LHCN-M2 (cell line): ENCODE results near the gene DNAJC25. TPM values are rescaled to one million over a fixed set of nuclear protein-coding genes. Genes with fewer than 3 reads are reported as not detected.
A peak's percentile ranks its signal among the peaks of the same experiment; 100 is the strongest.
"Not testable (repeated sequence)": the region's sequence is repeated elsewhere in the genome, so short reads cannot be mapped to it uniquely, and the experiment has no call there.

Experiments
- DNase-seq: peaks from one replicate; pipeline ENCODE4 v3.0.0-alpha.2; 2012; ENCODE audit warnings: low read depth
- polyA plus RNA-seq: library from polyadenylated mRNA; unstranded; fragments of >200 nt; gene quantifications from one replicate; pipeline ENCODE4 v1.2.1, GENCODE V29; 2012; ENCODE audit warnings: missing spikeins
- total RNA-seq: library from RNA; depleted of rRNA; stranded (reverse); fragments of >200 nt; gene quantifications from 2 replicates; pipeline ENCODE4 v1.2.3, GENCODE V29; 2014; rRNA removed

Gene DNAJC25
- total RNA-seq = 9.0 and 12.9 TPM in 2 replicates
- polyA plus RNA-seq = 4.2 TPM

- DNase-seq = peak; percentile 98
These were observed at the start of gene DNAJC25 for GRCh38 chr9:111631214-111631971. DNAJC25 (plus strand) TSS chr9:111631334; CDS start chr9:111631408, 74 bp downstream.

- peak; percentile 76 for DNase-seq
These were observed 48.2 kb upstream of the DNAJC25 start for GRCh38 chr9:111582888-111583287.

GRCh38 chr9:111586378-111586777 lies 44.8 kb upstream of the DNAJC25 start:
- no peak for DNase-seq

GRCh38 chr9:111588846-111589245 lies 42.3 kb upstream of the DNAJC25 start:
- DNase-seq = no peak

- DNase-seq = peak; percentile 54
These were observed 33.0 kb upstream of the DNAJC25 start for GRCh38 chr9:111597852-111598732.

- DNase-seq = peak; percentile 24
These were observed 32.4 kb upstream of the DNAJC25 start for GRCh38 chr9:111598733-111599091.

- peak; percentile 86 for DNase-seq
These were observed 31.8 kb upstream of the DNAJC25 start, which contains the start of gene PTGR1 for GRCh38 chr9:111599092-111599954. PTGR1 (minus strand) TSS chr9:111599647; CDS start chr9:111597422, 2,225 bp downstream.

- DNase-seq = no peak
These were observed 31.2 kb upstream of the DNAJC25 start for GRCh38 chr9:111599955-111600343.

GRCh38 chr9:111601237-111602018 lies 29.7 kb upstream of the DNAJC25 start:
- DNase-seq = peak; percentile 65

GRCh38 chr9:111603041-111603440 lies 28.1 kb upstream of the DNAJC25 start:
- DNase-seq = no peak

GRCh38 chr9:111604054-111604615 lies 27.0 kb upstream of the DNAJC25 start:
- no peak for DNase-seq

- DNase-seq = no peak
These were observed 26.0 kb upstream of the DNAJC25 start for GRCh38 chr9:111605041-111605559.

- DNase-seq = no peak
These were observed 21.0 kb upstream of the DNAJC25 start for GRCh38 chr9:111610149-111610548.

GRCh38 chr9:111610845-111611244 lies 20.3 kb upstream of the DNAJC25 start:
- no peak for DNase-seq

GRCh38 chr9:111613436-111614040 lies 17.6 kb upstream of the DNAJC25 start:
- peak; percentile 34 for DNase-seq

GRCh38 chr9:111615928-111616327 lies 15.2 kb upstream of the DNAJC25 start:
- no peak for DNase-seq

GRCh38 chr9:111617349-111617748 lies 13.8 kb upstream of the DNAJC25 start:
- DNase-seq = not testable (repeated sequence)

- peak; percentile 48 for DNase-seq
These were observed 9.1 kb upstream of the DNAJC25 start for GRCh38 chr9:111621895-111622480.

- DNase-seq = peak; percentile 79
These were observed 8.5 kb upstream of the DNAJC25 start for GRCh38 chr9:111622626-111623025.
